Measurements from ENCODE around the gene RPAP3.

The RPAP3 gene

DNA sequence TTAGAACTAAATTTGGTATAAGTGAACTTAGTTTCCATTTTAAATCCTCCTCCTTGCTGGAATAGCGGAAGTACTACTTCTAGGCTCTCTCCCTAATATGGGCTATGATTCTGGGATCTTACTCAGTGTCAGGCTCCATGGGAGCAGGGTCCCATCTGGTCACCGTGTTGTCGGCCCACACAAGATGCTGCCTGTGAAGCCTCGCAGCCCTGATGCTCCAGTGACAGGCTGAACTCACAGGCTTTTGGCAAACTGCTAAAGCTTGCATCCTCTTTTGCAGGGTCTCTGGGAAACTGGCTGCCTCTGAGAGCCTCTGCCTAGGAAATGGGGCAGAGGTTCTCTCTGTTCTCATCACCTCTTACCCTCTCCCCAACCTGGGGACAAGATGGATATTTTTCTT, 88.4 kb downstream of the RPAP3 start:
- DNase-seq (ENCODE audit: insufficient read length, low spot score) (no peak), FAIRE-seq (no peak)
- TF ChIP-seq SPI1 (IDR thresholded peaks at IDR 0.05; ENCODE audit: low read depth, low read length) (no peak), POU2F2 (IDR thresholded peaks at IDR 0.05; ENCODE audit: low read depth, low read length) (no peak), PAX5 (IDR thresholded peaks at IDR 0.05; ENCODE audit: insufficient read depth, low read length, severe bottlenecking) (no peak), POLR2A (IDR thresholded peaks at IDR 0.05; ENCODE audit: low read depth, low read length) (no peak), TAF1 (IDR thresholded peaks at IDR 0.05; ENCODE audit: low read depth, low read length) (no peak), POLR2AphosphoS5 (IDR thresholded peaks at IDR 0.05; ENCODE audit: low read depth, low read length) (no peak)

DNA sequence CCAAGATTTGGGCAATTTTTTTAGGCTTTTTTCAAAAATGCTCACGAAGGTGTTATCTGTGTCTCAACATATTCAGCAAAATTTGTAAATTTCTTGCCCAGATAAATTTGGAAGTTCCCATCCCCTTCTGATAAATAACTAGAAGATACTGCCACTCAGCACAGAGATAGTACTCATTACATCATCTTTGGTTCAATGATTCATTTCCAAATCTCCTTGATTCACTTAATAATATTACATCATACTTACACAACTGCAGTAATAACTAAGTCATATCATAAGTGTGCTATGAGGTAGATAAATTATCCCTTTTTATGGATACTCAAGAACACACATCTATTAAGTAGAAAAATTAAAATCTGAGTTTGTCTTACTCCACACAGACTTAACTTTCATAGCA, 89.4 kb downstream of the RPAP3 start:
- FAIRE-seq, result no peak
- no peak for TF ChIP-seq SPI1 (IDR thresholded peaks at IDR 0.05; ENCODE audit: low read depth, low read length)
- no peak for TF ChIP-seq POU2F2 (IDR thresholded peaks at IDR 0.05; ENCODE audit: low read depth, low read length)
- TF ChIP-seq POLR2A (IDR thresholded peaks at IDR 0.05; ENCODE audit: low read depth, low read length), result no peak
- no peak for TF ChIP-seq PAX5 (IDR thresholded peaks at IDR 0.05; ENCODE audit: insufficient read depth, low read length, severe bottlenecking)
- DNase-seq (ENCODE audit: insufficient read length, low spot score), result no peak

DNA sequence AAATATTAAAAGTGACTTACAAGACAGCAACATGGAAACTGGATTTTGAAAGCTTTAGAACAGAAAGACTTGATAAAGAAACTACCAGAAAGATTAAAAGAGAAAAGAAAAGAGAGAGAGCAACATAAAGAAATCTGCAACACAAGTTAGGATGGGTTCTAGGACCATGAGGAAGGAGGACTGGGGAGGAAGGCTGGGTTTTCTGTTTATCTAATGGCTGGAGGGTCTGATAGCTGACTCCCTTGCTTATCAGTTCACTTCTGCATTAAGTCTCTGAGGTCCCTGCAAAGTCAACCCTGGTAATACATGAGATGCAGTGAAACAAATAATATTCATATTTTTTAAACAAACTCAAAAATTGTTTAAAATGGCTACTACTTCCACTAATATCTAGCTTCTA, 90.1 kb downstream of the RPAP3 start:
- DNase-seq (ENCODE audit: insufficient read length, low spot score) (no peak), FAIRE-seq (no peak)
- TF ChIP-seq PAX5 (IDR thresholded peaks at IDR 0.05; ENCODE audit: insufficient read depth, low read length, severe bottlenecking) (no peak), SPI1 (IDR thresholded peaks at IDR 0.05; ENCODE audit: low read depth, low read length) (no peak), POLR2AphosphoS5 (IDR thresholded peaks at IDR 0.05; ENCODE audit: low read depth, low read length) (no peak), TAF1 (IDR thresholded peaks at IDR 0.05; ENCODE audit: low read depth, low read length) (no peak), POU2F2 (IDR thresholded peaks at IDR 0.05; ENCODE audit: low read depth, low read length) (no peak), POLR2A (IDR thresholded peaks at IDR 0.05; ENCODE audit: low read depth, low read length) (no peak)

DNA sequence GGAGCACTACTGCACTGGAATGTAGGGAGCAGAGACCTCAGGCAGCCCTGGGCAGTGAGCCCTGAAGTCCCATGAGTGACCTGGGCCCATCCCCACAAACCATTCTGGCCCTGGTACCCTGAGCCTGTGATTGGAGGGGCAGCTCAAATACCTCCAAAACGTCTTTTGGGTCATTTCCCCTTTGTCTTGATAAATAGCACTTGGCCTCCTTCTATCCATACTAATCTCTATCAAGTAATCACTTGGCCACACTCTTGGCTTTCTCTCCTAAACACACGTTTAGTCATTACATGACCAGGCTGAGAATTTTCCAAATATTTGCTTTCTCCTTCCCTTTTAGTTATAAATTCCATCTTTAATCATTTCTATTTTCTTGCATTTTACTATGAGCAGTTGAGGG, 91.3 kb downstream of the RPAP3 start:
- DNase-seq (ENCODE audit: insufficient read length, low spot score) (no peak), FAIRE-seq (no peak)
- TF ChIP-seq TAF1 (IDR thresholded peaks at IDR 0.05; ENCODE audit: low read depth, low read length) (no peak), POLR2A (IDR thresholded peaks at IDR 0.05; ENCODE audit: low read depth, low read length) (no peak), SPI1 (IDR thresholded peaks at IDR 0.05; ENCODE audit: low read depth, low read length) (no peak), POU2F2 (IDR thresholded peaks at IDR 0.05; ENCODE audit: low read depth, low read length) (no peak), PAX5 (IDR thresholded peaks at IDR 0.05; ENCODE audit: insufficient read depth, low read length, severe bottlenecking) (no peak), POLR2AphosphoS5 (IDR thresholded peaks at IDR 0.05; ENCODE audit: low read depth, low read length) (no peak)

DNA sequence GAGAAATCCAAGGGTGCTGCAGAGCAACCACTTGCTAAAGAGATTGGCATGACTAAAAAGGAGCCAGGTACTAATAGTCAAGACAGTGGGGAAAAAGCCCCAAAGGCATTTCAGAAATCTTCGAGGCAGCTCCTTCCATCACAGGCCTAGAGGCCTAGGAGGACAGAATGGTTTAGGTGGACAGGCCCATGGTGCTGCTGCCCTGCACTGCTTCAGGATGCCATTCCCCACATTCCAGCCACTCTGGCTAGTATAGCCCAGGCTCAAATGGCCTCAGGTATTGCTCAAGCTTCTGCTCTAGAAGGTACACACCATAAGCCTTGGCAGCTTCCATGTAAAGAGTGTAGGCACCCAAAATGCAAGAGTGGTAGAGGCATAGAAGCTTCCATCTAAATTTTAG, 92.9 kb downstream of the RPAP3 start:
- DNase-seq (ENCODE audit: insufficient read length, low spot score) (no peak), FAIRE-seq (no peak)
- TF ChIP-seq TAF1 (IDR thresholded peaks at IDR 0.05; ENCODE audit: low read depth, low read length), result no peak
- no peak for TF ChIP-seq POLR2A (IDR thresholded peaks at IDR 0.05; ENCODE audit: low read depth, low read length)
- TF ChIP-seq PAX5 (IDR thresholded peaks at IDR 0.05; ENCODE audit: insufficient read depth, low read length, severe bottlenecking), result no peak
- no peak for TF ChIP-seq POU2F2 (IDR thresholded peaks at IDR 0.05; ENCODE audit: low read depth, low read length)
- TF ChIP-seq POLR2AphosphoS5 (IDR thresholded peaks at IDR 0.05; ENCODE audit: low read depth, low read length), result no peak
- no peak for TF ChIP-seq SPI1 (IDR thresholded peaks at IDR 0.05; ENCODE audit: low read depth, low read length)

DNA sequence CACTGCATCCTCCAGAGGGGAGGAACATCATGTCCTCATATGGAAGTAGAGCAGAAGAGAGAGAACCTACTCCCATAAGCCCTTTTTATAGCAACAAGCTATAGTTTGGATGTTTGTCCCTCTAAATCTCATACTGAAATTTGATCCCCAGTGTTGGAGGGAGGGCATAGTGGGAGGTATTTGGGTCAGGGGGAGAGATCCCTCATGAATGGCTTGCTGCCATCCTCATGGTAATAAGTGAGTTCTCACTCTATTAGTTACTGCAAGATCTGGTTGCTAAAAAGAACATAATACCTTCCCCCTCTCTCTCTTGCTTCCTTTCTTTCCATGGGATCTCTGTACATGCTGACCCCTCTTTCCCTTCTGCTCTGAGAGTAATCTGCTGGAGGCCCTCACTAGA, 93.9 kb downstream of the RPAP3 start:
- TF ChIP-seq SPI1 (IDR thresholded peaks at IDR 0.05; ENCODE audit: low read depth, low read length) (no peak), POLR2A (IDR thresholded peaks at IDR 0.05; ENCODE audit: low read depth, low read length) (no peak), POU2F2 (IDR thresholded peaks at IDR 0.05; ENCODE audit: low read depth, low read length) (no peak), TAF1 (IDR thresholded peaks at IDR 0.05; ENCODE audit: low read depth, low read length) (no peak), POLR2AphosphoS5 (IDR thresholded peaks at IDR 0.05; ENCODE audit: low read depth, low read length) (no peak), PAX5 (IDR thresholded peaks at IDR 0.05; ENCODE audit: insufficient read depth, low read length, severe bottlenecking) (no peak)
- DNase-seq (ENCODE audit: insufficient read length, low spot score), result no peak
- no peak for FAIRE-seq
